ENCODE measurements around the gene USP30. TPM values are rescaled to one million over a fixed set of nuclear protein-coding genes. Genes with fewer than 3 reads are reported as not detected.

The USP30 gene
- total RNA-seq, 2 donors from 2014 or later, result 7.3 to 14.5 TPM

DNA sequence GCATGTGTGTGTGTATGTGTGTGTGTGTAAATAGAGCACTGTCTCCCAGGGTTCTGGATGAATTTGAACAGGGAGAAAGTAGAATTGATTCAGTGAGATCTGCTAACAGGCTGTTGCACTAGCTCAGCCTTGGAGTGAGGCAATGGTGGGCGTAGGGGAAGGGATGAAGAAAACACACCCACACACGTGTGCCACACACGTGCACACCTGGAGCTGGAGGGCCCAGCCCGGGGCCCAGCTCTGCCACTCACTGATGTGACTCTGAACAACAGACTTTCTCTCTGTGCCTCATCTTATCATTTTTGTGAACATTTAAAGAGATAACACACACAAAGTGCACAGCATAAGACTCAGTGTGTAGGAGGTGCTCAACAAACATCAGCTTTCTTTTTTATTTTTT, 68.2 kb downstream of the USP30 start:
- Histone ChIP-seq H3K36me3 (replicated peaks in 1 of 2; ENCODE audit: insufficient read depth in 1 of 2, low read depth in 2 of 2) (no peaks in the 10 kb centered on the region), H3K9me3 (no peaks in the 10 kb centered on the region), H3K27ac (peak overlapping the region in 1 of 4 donors; percentile 95), H3K27me3 (no peaks in the 10 kb centered on the region), H3K4me3 (no peak overlapping the region), H3K4me1 (peaks cover 53% of the 10 kb centered on the region)
- TF ChIP-seq CTCF (IDR thresholded peaks at IDR 0.05) (no peak), POLR2A (IDR thresholded peaks at IDR 0.05) (no peak)
- WGBS, 2 donors, result 34 to 42% methylated on average over 4 of the region's 4 CpGs
- no peak for ATAC-seq
- no peak for DNase-seq
- intact Hi-C loops (cut with DNase I), result no loop called here

DNA sequence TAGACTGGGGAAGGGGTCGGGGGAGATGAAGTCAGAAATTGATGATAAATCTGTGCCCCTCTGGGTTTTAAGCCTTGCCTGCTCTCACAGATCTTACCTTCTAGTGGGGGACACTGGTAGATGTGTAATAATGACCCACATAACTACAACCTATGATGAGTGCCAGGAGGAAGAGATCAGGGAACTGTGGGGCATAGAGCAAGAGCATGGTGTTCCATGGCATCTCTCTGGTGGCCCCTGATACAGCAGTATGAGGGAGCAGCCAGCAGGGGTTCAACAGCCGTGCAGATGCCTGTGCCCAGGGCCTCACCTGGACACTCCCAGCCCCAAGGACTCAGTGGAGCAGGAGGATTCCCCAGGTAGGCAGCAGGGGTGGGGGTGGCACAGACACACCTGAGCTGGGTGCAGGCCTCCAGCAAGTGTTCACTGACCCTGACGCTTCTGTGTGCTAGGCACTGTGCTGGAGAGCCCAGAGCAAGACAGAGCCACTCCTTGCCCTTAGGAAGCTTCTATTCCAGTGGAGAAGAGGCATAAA, 69.0 kb downstream of the USP30 start:
- 90 to 100% methylated on average over 1 to 3 of the region's 3 CpGs for WGBS, 2 donors
- H3K4me3 ChIP-seq, result no peak overlapping the region
- no peak overlapping the region for H3K27ac ChIP-seq
- intact Hi-C loops (cut with DNase I), result no loop called here
- H3K36me3 ChIP-seq (replicated peaks in 1 of 2; ENCODE audit: insufficient read depth in 1 of 2, low read depth in 2 of 2), result no peaks in the 10 kb centered on the region
- no peak for TF ChIP-seq POLR2A (IDR thresholded peaks at IDR 0.05)
- no peak for TF ChIP-seq CTCF (IDR thresholded peaks at IDR 0.05)
- no peaks in the 10 kb centered on the region for H3K9me3 ChIP-seq
- DNase-seq, result no peak
- no peaks in the 10 kb centered on the region for H3K27me3 ChIP-seq
- no peak for ATAC-seq
- H3K4me1 ChIP-seq, result peaks cover 45% of the 10 kb centered on the region

DNA sequence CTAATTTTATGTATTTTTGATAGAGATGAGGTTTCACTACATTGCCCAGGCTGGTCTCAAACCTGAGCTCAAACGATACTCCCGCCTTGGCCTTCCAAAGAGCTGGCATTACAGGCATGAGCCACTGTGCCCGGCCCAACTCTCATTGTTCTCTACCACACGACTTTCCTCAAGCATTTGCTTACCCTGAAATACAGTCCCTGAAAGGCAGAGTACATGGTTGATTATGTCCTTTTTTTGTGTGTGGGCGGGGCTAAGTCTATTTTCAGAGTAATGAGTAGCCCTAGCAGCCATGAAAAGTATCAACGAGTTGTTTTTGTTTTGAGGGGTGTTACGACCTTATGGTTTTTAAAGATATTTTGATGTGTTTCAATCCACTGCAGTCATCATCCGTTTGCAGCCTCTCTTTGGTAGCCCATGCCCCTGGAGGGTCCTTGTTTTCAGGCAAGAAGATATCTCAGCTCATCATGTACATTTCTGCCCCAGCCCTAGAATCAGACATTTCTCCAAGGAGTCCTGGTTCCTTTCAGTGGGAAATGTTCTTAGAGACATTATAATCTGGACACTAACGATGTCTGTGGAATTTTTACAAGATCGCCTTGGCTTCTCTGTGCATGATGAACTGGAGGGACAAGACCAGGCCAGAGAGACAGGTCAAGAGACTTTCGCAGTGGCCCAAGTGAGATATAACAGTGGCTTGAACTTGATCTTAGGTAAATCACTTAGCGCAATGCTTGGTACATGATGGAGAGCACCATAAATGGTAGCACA, 72.7 kb downstream of the USP30 start:
- Histone ChIP-seq H3K4me1 (peaks cover 8% of the 10 kb centered on the region), H3K36me3 (replicated peaks in 1 of 2; ENCODE audit: insufficient read depth in 1 of 2, low read depth in 2 of 2) (no peaks in the 10 kb centered on the region), H3K27ac (peak overlapping the region in 1 of 4 donors; percentile 9), H3K27me3 (no peaks in the 10 kb centered on the region), H3K9me3 (no peaks in the 10 kb centered on the region), H3K4me3 (no peak overlapping the region)
- no peak for DNase-seq
- ATAC-seq, result no peak
- intact Hi-C loops (cut with DNase I), result no loop called here
- WGBS, 2 donors, result 78 to 84% methylated on average over 12 of the region's 12 CpGs
- TF ChIP-seq POLR2A (IDR thresholded peaks at IDR 0.05), result no peak
- no peak for TF ChIP-seq CTCF (IDR thresholded peaks at IDR 0.05)

DNA sequence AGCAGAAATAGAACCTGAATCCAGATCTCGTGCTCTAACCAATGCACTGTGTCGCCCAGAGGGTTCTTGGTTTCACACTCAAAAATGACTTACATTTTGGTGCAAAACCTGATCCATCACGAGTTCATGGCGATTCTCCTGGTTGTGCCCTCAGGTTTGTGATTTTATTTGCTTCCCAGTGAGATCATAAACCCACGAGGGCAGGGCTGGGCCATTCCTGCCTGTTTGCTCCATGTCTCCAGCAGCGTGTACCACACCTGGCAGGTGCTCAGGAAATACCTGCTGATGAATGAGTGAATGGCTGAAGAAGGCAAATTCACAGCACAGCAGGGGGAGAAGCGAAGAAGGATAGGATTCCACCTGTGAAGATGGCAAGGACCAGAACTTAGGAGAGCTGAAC, 73.4 kb downstream of the USP30 start:
- H3K27ac ChIP-seq, result peak overlapping the region in 2 of 4 donors; percentile 2 to 9
- peak in 1 of 4 donors; percentile 20 for DNase-seq
- no peak for ATAC-seq
- peaks cover 7% of the 10 kb centered on the region for H3K4me1 ChIP-seq
- no peak for TF ChIP-seq POLR2A (IDR thresholded peaks at IDR 0.05)
- TF ChIP-seq CTCF (IDR thresholded peaks at IDR 0.05), result no peak
- H3K27me3 ChIP-seq, result no peaks in the 10 kb centered on the region
- no peak overlapping the region for H3K4me3 ChIP-seq
- intact Hi-C loops (cut with DNase I), result no loop called here
- WGBS, 2 donors, result 65 to 72% methylated on average over 7 of the region's 7 CpGs
- no peaks in the 10 kb centered on the region for H3K9me3 ChIP-seq
- no peaks in the 10 kb centered on the region for H3K36me3 ChIP-seq (replicated peaks in 1 of 2; ENCODE audit: insufficient read depth in 1 of 2, low read depth in 2 of 2)

DNA sequence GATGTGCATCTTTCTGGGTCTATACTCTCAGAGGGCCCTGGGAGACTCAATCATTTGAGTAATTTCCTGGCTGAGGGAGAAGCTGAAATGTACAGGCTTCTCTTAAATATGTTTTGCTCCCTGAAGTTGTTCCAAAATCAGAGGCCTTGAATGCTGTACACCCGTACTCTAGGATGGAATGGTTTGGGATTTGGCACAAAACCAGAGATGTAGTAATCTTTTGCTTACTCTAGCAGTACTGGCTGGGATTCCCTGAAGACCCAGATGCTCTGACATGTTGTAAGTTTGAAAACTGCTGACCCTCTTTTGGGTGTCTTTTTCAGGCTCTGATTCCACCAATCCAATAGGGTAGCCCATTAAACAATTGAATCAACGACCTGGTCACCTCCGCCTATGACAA, 74.4 kb downstream of the USP30 start:
- 61 to 63% methylated on average over 3 of the region's 3 CpGs for WGBS, 2 donors
- Histone ChIP-seq H3K27ac (no peak overlapping the region), H3K4me3 (no peak overlapping the region), H3K4me1 (peaks cover 16% of the 10 kb centered on the region), H3K9me3 (no peaks in the 10 kb centered on the region), H3K36me3 (replicated peaks in 1 of 2; ENCODE audit: insufficient read depth in 1 of 2, low read depth in 2 of 2) (no peaks in the 10 kb centered on the region), H3K27me3 (no peaks in the 10 kb centered on the region)
- no peak for TF ChIP-seq CTCF (IDR thresholded peaks at IDR 0.05)
- no peak for TF ChIP-seq POLR2A (IDR thresholded peaks at IDR 0.05)
- DNase-seq, result no peak
- intact Hi-C loops (cut with DNase I), result no loop called here
- ATAC-seq, result no peak

Data from body of pancreas (tissue), 4 donors.